AG04450 (cell line): ENCODE data around the gene RELA. TPM values are rescaled to one million over a fixed set of nuclear protein-coding genes. Genes with fewer than 3 reads are reported as not detected.

ENCODE experiments used
- CTCF ChIA-PET: fragments of 300-600, 350-600 bp; formaldehyde crosslinking; extraction: SDS; loops from one replicate; lab custom pipeline; 2022; ENCODE audit warnings: antibody characterized with exemption, inconsistent platforms; lab: Charles Lee
- POLR2A ChIA-PET: fragments of 350-600 bp; formaldehyde crosslinking; extraction: SDS; loops from one replicate; lab custom pipeline; 2021; ENCODE audit warnings: antibody characterized with exemption, inconsistent platforms; lab: Yijun Ruan, JAX
- DNase-seq: peaks from one replicate; pipeline ENCODE4 v3.0.0-alpha.2; 2011; ENCODE audit warnings: low read depth, low spot score
- H3K27ac ChIP-seq: one replicate; pipeline ENCODE4 v1.5.1; 2012; ENCODE audit warnings: low read depth, low read length, control low read depth
- H3K27me3 ChIP-seq: one replicate; pipeline ENCODE4 v1.6.0; 2012; ENCODE audit warnings: low read length; ENCODE audit not compliant: control insufficient read depth, insufficient read depth
- H3K4me3 ChIP-seq: 2 replicates; pipeline ENCODE4 v1.5.1; 2011; ENCODE audit warnings: mild to moderate bottlenecking, low read depth, low read length, control low read depth
- H3K9me3 ChIP-seq: 2 replicates; pipeline ENCODE4 v1.5.1; 2012; ENCODE audit warnings: low read length; ENCODE audit not compliant: control insufficient read depth, insufficient read depth
- polyA plus RNA-seq: library from polyadenylated mRNA; depleted of rRNA; stranded (reverse); fragments of >200 nt; gene quantifications from 2 replicates; pipeline ENCODE4 v1.2.3, GENCODE V29; 2011
- TF ChIP-seq, protein P1 (sequence below): IDR thresholded peaks from 2 replicates; pipeline ENCODE4 v1.5.1; 2011; ENCODE audit warnings: low read depth, low read length, control low read depth, inconsistent platforms

RELA gene
- polyA plus RNA-seq, 1 experiment, result 23.4 TPM

DNA sequence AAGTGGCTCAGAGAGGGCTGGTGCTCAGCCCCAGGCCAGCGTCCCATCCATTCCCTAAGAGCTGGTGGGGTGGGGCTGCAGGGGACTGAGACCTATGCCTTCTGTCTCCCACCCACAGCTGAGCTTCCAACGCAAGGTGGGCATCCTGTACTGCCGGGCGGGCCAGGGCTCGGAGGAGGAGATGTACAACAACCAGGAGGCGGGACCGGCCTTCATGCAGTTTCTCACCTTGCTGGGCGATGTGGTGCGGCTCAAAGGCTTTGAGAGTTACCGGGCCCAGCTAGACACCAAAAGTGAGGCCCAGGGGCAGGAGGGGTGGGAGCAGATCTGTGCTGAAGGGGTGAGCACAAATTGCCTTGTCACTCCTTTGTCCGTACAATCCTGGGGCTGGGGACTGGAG, 17.9 kb downstream of the RELA start:
- POLR2A ChIA-PET, result interaction anchor here (0.5 to 1.1 kb wide), 2 partner anchors 126 to 214 kb away, joined by 3 read pairs; no protein-coding TSS in a partner anchor
- Histone ChIP-seq H3K4me3 (no peak overlapping the region), H3K9me3 (peaks cover 8% of the 10 kb centered on the region; the same call in 1 of the 2 replicates), H3K27ac (no peak overlapping the region), H3K27me3 (no peaks in the 10 kb centered on the region)
- no peak for DNase-seq
- CTCF ChIA-PET, result no interaction called here
- TF ChIP-seq, protein P1, sequence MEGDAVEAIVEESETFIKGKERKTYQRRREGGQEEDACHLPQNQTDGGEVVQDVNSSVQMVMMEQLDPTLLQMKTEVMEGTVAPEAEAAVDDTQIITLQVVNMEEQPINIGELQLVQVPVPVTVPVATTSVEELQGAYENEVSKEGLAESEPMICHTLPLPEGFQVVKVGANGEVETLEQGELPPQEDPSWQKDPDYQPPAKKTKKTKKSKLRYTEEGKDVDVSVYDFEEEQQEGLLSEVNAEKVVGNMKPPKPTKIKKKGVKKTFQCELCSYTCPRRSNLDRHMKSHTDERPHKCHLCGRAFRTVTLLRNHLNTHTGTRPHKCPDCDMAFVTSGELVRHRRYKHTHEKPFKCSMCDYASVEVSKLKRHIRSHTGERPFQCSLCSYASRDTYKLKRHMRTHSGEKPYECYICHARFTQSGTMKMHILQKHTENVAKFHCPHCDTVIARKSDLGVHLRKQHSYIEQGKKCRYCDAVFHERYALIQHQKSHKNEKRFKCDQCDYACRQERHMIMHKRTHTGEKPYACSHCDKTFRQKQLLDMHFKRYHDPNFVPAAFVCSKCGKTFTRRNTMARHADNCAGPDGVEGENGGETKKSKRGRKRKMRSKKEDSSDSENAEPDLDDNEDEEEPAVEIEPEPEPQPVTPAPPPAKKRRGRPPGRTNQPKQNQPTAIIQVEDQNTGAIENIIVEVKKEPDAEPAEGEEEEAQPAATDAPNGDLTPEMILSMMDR, result no peak

DNA sequence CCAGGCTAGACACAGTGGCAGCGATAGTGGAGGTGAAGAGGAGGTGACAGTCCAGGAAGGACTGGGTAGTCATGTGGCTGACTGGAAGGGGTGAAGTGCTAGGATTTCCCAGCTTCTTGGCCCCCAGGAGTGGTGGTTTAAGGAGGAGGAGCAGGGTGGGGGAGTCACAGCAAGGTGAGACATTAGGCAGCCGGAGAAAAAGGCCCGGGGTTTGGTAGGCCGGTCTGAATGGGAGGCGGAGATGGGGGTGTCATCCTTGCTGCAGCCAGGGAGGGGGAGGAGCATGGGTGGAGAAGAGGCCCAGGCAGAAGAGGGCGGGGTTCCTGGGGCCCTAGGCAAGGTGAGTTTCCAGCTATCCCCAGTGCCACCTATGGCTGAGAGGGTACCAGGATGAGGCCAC, 18.7 kb downstream of the RELA start:
- CTCF ChIA-PET, result interaction anchor here (1.0 kb wide), 1 partner anchor 9 kb away, joined by 3 read pairs; no protein-coding TSS in a partner anchor
- Histone ChIP-seq H3K27me3 (no peaks in the 10 kb centered on the region), H3K27ac (no peak overlapping the region), H3K4me3 (no peak overlapping the region), H3K9me3 (peaks cover 8% of the 10 kb centered on the region; the same call in 1 of the 2 replicates)
- POLR2A ChIA-PET, result interaction anchor here (1.5 kb wide), 1 partner anchor 19 kb away, joined by 4 read pairs; the partner anchor contains the start of gene RELA
- DNase-seq, result no peak
- TF ChIP-seq, protein P1, result no peak

DNA sequence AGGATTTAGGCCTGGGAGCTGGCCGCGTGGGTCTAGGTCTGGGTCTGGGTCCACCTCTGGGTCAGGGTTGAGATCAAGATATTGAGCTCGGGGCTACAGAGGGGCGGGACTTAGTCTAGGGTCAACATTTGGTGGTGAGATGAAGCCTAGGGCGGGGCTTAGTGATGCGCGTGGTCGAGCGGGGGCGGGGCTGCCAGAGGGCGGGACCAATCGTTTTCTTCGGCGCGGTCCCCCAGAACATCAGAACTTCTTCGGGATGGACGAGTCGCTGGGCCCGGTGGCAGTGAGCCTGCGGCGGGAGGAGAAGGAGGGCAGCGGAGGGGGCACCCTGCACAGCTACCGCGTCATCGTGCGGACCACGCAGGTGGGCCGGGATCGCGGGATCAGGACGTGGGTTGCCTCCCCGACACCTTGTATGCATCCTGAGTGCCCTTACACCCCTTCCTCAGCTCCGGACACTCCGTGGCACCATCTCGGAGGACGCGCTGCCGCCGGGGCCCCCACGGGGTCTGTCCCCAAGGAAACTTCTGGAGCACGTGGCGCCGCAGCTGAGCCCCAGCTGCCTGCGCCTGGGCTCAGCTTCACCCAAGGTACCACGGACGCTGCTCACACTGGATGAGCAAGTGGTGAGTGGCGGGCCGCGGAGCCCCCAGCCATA, 20.6 kb downstream of the RELA start:
- TF ChIP-seq, protein P1, result no peak
- ChIA-PET CTCF (no interaction called here), POLR2A (interaction anchor here (1.7 kb wide), 1 partner anchor 27 kb away, joined by 5 read pairs; the partner anchor contains the start of gene PCNX3)
- no peaks in the 10 kb centered on the region for H3K27me3 ChIP-seq
- no peak overlapping the region for H3K4me3 ChIP-seq
- no peak for DNase-seq
- H3K9me3 ChIP-seq, result peaks cover 8% of the 10 kb centered on the region; the same call in 1 of the 2 replicates
- no peak overlapping the region for H3K27ac ChIP-seq

DNA sequence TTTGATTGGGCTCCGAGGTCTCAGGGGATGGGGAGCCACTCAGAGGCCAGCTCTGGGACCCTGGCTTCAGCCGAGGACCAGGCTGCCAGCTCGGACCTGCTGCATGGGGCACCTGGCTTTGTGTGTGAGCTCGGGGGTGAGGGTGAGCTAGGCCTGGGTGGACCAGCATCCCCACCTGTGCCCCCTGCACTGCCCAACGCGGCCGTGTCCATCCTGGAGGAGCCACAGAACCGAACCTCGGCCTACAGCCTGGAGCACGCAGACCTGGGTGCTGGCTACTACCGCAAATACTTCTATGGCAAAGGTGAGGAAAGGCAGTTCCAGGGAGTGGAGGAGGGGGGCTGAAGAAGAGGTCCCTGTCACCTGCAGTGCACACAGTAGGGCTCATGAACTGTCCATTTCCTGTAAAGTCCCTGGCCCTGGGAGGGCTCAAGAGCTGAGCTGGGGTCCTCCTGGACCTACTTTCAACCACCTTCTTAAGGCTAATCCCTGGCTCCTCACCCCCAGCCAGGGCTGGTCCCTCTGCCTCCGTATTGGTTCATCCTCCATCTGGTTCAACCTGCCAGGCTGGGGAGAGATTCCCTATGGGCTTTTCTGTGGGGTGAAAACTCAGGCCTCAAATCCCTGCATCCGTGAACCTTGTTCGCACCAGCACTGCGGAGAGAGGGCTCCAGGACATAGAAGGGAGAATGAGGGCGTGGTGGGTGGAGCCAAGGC, 21.3 kb downstream of the RELA start:
- TF ChIP-seq, protein P1, result no peak
- Histone ChIP-seq H3K4me3 (no peak overlapping the region), H3K27ac (no peak overlapping the region), H3K27me3 (no peaks in the 10 kb centered on the region), H3K9me3 (peaks cover 4% of the 10 kb centered on the region; the same call in 1 of the 2 replicates)
- ChIA-PET POLR2A (no interaction called here), CTCF (no interaction called here)
- no peak for DNase-seq
